Activated T-cell treated with anti-CD3 and anti-CD28 coated beads, Interleukin-2, amount 50 U/mL, for 72 hours (primary cell): ENCODE results near the gene SUN5. TPM values are rescaled to one million over a fixed set of nuclear protein-coding genes. Genes with fewer than 3 reads are reported as not detected.

Source experiments
- ATAC-seq, 2 donors: fragments of 150-1000 bp; cut with Tn5 transposase; replicated peaks in 1 of 2; 2 replicates each; pipeline ENCODE4 v1.10.0; 2021; ENCODE audit warnings: moderate library complexity in 2 of 2, mild to moderate bottlenecking in 1 of 2
- DNase-seq, 2 donors: peaks; one replicate each; pipeline ENCODE4 v3.0.0; 2021 to 2022; ENCODE audit warnings: mixed read lengths in 1 of 2
- H3K27ac Mint-ChIP-seq: one replicate; pipeline ENCODE4 v1.8.0; 2022; ENCODE audit warnings: mild to moderate bottlenecking, moderate library complexity, mixed read lengths
- H3K27me3 Mint-ChIP-seq: one replicate; pipeline ENCODE4 v1.8.0; 2022; ENCODE audit warnings: low read depth, mixed read lengths
- H3K36me3 Mint-ChIP-seq, 2 donors: one replicate each; pipeline ENCODE4 v1.8.0; 2022; ENCODE audit warnings: mixed read lengths in 2 of 2, mild to moderate bottlenecking in 1 of 2; ENCODE audit not compliant: insufficient read depth in 2 of 2
- H3K4me1 Mint-ChIP-seq: one replicate; pipeline ENCODE4 v1.8.0; 2022; ENCODE audit warnings: low read depth, mixed read lengths
- H3K4me3 Mint-ChIP-seq, 2 donors: one replicate each; pipeline ENCODE4 v1.8.0; 2022; ENCODE audit warnings: mild to moderate bottlenecking in 2 of 2, mixed read lengths in 2 of 2, moderate library complexity in 2 of 2
- H3K9me3 Mint-ChIP-seq, 2 donors: one replicate each; pipeline ENCODE4 v1.8.0; 2022; ENCODE audit warnings: mixed read lengths in 2 of 2
- total RNA-seq, 2 donors: library from RNA; stranded (reverse); gene quantifications; one replicate each; pipeline ENCODE4 v1.2.3, GENCODE V29; 2022

Gene SUN5
- total RNA-seq, 2 donors from 2014 or later = not detected

DNA sequence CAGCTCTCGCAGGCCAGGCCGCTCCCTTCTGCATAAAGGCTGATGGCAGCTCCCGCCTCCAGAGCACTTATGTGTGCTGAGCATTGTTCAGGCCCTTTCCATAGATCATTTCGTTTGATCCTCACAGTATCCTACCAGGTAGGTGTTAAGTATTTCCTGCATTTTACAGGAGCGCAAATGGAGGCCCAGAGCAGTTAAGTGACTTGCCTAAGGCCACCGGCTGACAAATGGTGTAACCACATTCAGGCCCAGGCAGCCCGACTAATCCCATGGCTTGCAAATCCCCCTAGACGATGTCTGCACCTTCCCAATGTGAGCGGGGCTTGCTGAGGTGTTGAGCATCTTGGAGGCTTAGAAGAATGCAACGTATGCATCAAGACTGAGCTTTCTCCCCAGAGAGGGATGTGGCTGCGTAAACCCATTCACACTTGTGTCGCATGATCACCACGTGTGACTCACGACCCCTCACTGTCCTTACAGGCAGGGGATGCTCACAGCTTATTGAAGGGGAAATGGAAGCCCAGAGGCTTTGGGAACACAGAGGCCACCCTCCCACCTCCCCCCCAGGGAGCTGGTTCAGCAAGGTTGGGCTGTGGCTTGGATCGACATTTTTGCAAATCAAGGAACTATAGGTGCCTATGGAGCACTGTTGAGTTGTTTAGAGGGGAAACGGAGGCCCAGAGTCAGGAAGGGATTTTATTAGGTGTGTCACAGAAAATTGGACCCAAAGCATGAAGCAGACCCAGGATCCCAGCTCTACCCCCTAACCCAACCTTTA lies 10.3 kb upstream of the SUN5 start:
- Mint-ChIP-seq H3K27ac (no peak overlapping the region), H3K36me3 (no peaks in the 10 kb centered on the region), H3K4me3 (no peak overlapping the region), H3K27me3 (no peaks in the 10 kb centered on the region), H3K9me3 (no peaks in the 10 kb centered on the region), H3K4me1 (peaks cover 3% of the 10 kb centered on the region)
- ATAC-seq (no peak), DNase-seq (no peak)

DNA sequence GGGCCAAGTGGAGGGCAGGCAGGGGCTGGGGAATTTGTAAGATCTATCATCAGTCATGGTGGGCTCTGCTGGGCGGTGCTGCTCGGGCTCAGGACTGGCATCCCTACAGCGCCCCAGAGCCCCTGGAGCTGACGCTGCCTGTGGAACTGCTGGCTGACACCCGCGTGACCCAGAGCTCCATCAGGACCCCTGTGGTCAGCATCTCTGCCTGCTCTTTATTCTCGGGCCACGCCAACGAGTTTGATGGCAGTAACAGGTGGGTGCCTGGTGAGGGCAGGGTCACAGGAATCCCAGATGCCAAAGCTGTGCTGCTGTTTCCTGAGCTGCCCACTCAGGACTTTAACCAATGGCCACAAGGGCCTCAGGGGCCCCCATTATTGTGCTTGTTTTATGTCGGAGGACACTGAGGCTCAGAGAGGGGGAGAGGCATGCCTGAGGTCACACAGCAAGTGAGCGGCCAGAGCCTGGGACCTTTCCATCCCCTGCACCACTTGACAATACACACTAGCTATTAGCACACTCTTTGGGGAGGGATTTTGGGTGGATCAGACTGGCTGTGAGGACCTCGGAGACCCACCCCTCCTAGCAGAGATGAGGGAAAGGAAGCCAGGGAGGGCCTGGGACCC lies 9.6 kb upstream of the SUN5 start:
- DNase-seq (no peak), ATAC-seq (no peak)
- Mint-ChIP-seq H3K4me1 (peaks cover 3% of the 10 kb centered on the region), H3K27me3 (no peaks in the 10 kb centered on the region), H3K27ac (no peak overlapping the region), H3K9me3 (no peaks in the 10 kb centered on the region), H3K4me3 (no peak overlapping the region), H3K36me3 (no peaks in the 10 kb centered on the region)

DNA sequence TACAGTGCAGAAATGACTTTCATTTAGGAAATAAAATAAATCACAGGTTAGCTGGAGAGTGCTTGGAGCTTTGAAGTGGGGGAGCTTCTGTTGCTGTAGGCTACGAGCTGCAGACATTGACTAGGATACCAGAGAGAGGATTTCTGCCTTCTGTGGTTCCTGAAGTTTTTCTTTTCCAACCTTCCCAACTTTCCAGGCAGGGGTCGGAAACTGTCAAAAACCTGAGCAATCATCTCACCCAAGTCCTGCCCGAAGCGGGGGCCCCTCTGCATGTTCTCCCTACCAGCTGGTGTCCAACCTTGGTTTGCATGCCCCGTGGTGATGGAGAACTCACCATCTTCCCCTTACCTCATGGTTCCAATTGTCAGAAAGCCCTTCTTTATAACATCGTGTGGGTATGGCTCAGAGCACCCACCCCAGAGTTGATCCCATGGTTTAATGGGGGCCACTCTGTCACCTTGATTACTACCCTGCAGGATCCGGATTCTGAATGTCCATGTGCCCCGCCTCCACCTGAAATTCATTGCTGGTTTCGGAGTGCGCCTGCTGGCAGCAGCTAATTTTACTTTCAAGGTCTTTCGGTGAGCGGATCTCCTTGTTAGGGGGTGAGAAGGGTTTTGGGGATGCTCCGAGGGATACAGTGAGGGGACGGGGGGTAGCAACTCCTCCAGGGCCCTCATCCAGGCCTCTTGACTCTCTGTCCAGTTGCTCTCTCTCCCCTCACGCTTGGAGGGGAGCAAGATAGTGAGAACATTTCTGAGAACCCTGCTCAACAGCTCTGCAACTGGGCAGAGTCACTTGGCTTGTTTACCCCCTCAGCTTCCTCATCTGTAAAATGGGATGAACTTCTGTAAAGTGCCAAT lies 8.3 kb upstream of the SUN5 start:
- Mint-ChIP-seq H3K9me3 (no peaks in the 10 kb centered on the region), H3K4me3 (no peak overlapping the region), H3K27ac (no peak overlapping the region), H3K4me1 (peaks cover 3% of the 10 kb centered on the region), H3K36me3 (no peaks in the 10 kb centered on the region), H3K27me3 (no peaks in the 10 kb centered on the region)
- DNase-seq (no peak), ATAC-seq (no peak)

DNA sequence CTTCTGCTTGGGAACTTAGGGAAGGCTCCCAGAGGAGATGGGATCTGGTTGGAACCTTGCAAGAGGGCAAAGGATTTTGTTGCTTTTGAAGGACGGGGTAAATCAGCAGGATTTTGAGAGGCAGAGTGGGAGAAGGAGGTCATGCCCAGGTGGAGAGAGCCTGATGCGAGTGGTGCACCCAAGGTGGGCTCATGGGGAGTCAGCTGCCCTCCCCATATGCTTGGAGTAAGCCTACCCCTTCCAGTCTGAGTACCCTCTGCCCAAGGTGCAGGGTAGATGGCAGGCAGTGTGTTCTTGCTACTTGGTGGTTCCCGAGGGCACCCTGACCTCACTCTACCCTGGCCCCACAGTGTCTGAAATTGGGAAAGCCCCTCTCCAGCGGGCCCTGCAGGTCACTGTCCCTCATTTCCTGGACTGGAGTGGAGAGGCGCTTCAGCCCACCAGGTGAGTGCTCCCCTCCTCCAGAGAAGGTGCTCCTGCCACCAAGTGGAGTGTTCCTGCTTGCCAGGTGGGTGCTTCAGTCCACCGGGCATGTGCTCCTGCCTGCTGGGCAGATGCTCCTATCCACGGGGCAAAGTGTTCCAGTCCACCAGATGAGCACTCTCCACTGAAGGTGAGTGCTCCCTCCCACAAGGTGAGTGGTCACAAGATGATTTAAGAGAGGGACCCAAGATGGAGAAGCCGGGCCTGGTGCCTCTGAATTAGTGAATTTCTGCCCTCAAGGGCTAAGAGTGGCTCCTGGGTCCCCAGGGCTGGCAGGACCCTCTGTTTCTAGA lies 6.6 kb upstream of the SUN5 start:
- Mint-ChIP-seq H3K27me3 (no peaks in the 10 kb centered on the region), H3K4me1 (peaks cover 3% of the 10 kb centered on the region), H3K27ac (no peak overlapping the region), H3K36me3 (no peaks in the 10 kb centered on the region), H3K4me3 (no peak overlapping the region), H3K9me3 (no peaks in the 10 kb centered on the region)
- ATAC-seq (no peak), DNase-seq (no peak)

DNA sequence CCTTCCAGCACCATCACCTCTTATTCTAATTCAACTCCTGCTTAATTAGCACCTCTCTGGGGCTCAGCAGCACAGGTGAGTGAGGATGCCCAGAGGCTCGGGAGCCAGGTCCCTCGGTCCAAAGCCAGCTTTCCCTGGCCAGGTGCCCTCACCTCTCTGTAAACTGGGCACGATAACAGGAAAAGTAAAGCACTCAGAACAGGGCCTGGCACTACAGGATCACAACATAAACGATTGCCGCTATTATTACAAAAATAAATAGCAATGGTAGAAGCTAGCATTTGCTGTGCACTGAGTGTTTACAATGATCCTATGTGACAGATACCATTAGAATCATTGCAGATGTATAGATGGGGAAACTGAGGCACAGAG lies 5.9 kb upstream of the SUN5 start:
- Mint-ChIP-seq H3K36me3 (no peaks in the 10 kb centered on the region), H3K27ac (no peak overlapping the region), H3K4me1 (peaks cover 8% of the 10 kb centered on the region), H3K9me3 (peaks cover 2 to 3% of the 10 kb centered on the region in 2 donors), H3K4me3 (no peak overlapping the region), H3K27me3 (no peaks in the 10 kb centered on the region)
- DNase-seq (no peak), ATAC-seq (no peak)

DNA sequence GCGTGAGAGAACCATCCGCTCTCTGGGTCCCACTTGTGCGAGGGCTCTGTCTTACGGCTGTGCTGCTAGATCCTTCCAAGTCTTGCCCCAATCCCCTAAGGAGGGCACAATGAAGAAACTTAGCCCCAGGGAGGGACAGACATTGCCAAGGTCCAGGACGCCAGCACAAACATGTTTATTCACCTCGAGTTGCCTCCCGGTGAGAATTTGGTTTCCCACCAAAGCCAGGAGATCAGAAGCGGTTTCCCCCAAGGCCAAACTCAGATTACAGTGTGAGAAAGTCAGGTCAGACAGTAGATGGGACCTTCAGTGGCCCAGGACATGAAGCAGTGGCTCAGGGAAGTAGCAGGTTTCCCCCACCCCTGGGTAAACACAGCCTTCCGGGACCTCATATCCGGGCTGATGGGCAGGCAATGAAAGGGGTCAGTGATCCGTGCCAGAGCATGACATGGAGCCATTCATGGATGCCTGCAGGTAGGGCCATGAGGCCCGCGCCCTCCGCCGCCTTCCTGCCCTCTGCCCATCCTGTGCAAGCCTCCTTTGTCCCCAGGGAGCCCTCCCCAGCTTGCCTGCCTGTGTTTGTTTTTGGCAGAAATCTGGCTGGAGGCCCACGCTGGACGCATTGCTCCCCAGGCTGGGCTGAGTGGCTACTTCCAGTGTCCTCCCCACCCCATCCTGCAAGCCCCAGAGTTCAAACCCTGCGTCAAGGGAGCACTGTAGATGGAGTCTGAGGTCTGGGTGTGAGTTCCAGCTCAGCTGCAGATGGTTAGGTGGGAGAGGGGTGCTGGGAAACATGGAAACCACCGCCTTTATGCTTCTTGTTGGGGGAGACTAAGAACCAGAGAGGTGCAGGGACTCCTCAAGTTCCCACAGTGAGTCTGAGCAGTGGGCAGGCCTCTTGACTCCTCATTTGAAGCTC lies 5.2 kb upstream of the SUN5 start:
- DNase-seq (no peak), ATAC-seq (no peak)
- H3K4me3 Mint-ChIP-seq = no peak overlapping the region
- H3K36me3 Mint-ChIP-seq = no peaks in the 10 kb centered on the region
- no peak overlapping the region for H3K27ac Mint-ChIP-seq
- peaks cover 10% of the 10 kb centered on the region for H3K4me1 Mint-ChIP-seq
- peaks cover 2 to 3% of the 10 kb centered on the region in 2 donors for H3K9me3 Mint-ChIP-seq
- H3K27me3 Mint-ChIP-seq = no peaks in the 10 kb centered on the region

DNA sequence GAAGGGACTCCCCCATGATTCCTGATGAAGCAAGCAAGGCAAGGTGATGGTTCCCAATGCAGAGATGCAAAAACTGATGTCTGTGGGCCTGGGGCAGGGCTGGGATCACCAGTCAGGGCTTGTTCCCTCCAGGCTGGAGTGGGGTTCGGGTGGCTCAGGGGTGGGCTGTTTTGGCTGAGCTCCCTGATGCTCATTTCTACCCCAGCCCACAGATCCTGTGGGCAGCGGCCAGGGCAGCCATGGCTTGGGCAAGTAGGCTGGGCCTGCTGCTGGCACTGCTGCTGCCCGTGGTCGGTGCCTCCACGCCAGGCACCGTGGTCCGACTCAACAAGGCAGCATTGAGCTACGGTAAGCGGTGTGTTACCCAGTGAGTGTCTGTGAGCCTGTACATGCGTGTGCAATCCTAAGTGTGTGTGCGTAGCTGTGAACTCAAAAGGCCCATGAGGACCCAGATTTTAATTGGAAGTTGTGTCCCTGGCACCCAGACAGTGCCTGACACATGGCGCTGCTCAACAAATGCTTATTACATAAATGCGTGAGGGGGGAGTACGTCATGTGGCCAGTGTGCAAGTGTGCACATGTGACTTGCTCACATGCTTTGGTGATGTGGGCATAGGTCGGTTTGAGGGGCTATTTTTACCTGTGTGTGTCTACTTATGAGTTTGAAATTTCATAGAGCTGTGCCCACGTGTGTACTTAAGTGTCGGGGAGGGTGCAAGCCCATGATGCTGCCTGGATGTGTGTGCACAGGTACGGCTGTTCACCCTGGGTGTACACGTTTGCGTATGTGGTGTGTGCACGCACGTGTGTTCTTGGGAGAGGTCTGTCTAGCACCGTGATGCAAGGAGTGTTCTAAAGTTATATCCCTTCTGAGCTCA lies 4.3 kb upstream of the SUN5 start:
- no peak overlapping the region for H3K27ac Mint-ChIP-seq
- H3K9me3 Mint-ChIP-seq = peaks cover 2 to 3% of the 10 kb centered on the region in 2 donors

DNA sequence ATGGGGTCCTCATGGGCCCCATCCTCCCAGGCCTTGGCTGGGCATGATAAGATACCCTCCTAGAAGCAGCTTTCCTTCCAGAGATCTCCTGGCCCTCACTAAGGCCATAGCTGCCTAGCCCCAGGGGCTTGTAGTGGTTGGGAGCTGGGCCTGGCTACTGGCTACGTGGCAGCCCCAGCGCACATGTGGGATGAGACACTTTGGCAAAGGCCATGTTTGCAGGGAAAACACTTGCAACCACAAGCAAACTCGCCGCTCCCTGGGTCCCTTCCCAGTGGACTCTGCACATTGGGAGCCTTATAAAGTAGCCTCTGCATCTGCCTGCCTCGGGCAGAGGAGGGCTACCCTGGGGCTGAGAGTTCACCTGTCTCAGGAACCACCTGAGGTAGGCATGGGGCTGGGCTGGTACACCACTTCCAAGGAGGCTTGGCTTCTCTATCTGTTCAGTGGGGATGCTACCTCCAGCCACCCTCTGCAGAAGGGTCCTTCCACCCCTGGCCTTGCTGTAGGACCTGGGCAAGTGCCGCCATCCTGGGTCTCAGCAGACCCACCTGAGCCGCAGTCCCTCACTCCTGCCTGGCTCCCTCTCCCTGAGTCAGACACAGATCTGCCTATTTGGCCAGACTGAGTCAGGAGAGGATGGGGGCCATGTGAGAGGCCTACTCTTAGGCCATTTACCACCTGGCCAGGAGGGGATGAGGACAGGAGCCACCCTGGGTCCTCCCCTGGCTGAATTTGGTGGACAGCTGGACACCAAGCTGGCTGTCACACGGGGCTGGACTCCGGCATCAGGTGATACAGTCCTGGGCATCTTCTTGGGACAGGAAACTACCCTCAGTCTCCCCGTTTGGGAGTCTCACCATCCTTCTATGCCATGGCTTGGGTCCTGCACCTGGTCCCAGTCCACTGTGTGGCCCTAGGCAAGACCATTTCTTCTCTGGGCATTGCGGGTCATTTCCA lies 3.4 kb upstream of the SUN5 start, which contains the start of gene BPIFB2:
Gene BPIFB2, plus strand, starts transcription at position 329 of the 960 bp plus-strand sequence. CDS start 871 bp downstream, outside the sequence.
- Mint-ChIP-seq H3K27me3 (no peaks in the 10 kb centered on the region), H3K27ac (no peak within 1 kb of the TSS), H3K4me3 (no peak within 1 kb of the TSS), H3K9me3 (peaks cover 2 to 3% of the 10 kb centered on the region in 2 donors), H3K4me1 (peaks cover 11% of the 10 kb centered on the region), H3K36me3 (no peaks in the 10 kb centered on the region)
- ATAC-seq (no peak), DNase-seq (no peak)

More for the DNA sequence above, 4.3 kb upstream of the SUN5 start:
- H3K4me1 Mint-ChIP-seq = peaks cover 11% of the 10 kb centered on the region
- ATAC-seq (no peak), DNase-seq (no peak)
- no peaks in the 10 kb centered on the region for H3K36me3 Mint-ChIP-seq
- no peak overlapping the region for H3K4me3 Mint-ChIP-seq
- no peaks in the 10 kb centered on the region for H3K27me3 Mint-ChIP-seq

DNA sequence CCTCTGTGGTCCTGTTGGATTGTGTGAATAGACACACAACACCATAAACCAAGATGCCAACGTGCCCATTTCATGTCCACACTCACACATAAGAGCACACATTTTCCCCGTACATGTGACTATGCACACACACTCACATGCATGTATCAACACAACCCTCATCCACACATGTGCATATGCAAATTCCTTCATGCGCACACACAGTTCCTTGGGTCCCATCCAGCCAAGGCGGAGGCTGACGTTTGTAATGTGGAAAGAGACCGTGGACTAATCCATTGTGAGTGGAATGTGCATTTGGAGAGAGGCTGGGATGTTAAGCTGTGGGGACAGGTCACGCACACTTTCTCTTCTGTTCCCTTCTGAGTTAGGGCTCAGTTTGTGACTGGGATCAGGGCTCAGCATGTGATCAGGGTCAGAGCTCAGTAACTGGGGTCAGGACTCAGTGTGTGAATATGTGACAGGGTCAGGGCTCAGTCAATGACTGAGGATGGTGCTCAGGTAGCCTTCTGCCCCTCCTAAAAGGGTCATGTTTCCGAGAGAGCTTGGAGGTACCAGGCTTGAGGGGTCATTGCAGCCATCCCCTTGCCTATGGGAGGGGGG lies 2.6 kb upstream of the SUN5 start:
- ATAC-seq = no peak
- DNase-seq = no peak
- H3K27ac Mint-ChIP-seq = no peak overlapping the region
- H3K9me3 Mint-ChIP-seq = peaks cover 2 to 3% of the 10 kb centered on the region in 2 donors
- H3K36me3 Mint-ChIP-seq = no peaks in the 10 kb centered on the region
- H3K4me3 Mint-ChIP-seq = no peak overlapping the region
- no peaks in the 10 kb centered on the region for H3K27me3 Mint-ChIP-seq
- peaks cover 15% of the 10 kb centered on the region for H3K4me1 Mint-ChIP-seq
